GM23338 (cell line): Measurements from ENCODE around the gene GNB1. TPM values are rescaled to one million over a fixed set of nuclear protein-coding genes. Genes with fewer than 3 reads are reported as not detected.

Experiments used
- ATAC-seq: fragments of 200-7000 bp; cut with Tn5 transposase; 3 replicates; pipeline ENCODE4 v1.9.1; 2020
- DNase-seq: peaks from one replicate; pipeline ENCODE4 v3.0.0-alpha.2; 2015; ENCODE audit warnings: low spot score
- H2AFZ ChIP-seq: fragments of 200-600 bp; sonication (generic); 2 replicates; pipeline ENCODE4 v1.8.0; 2016; ENCODE audit warnings: antibody characterized with exemption, mild to moderate bottlenecking, moderate library complexity
- H3F3A ChIP-seq: fragments of 200-600 bp; sonication (generic); replicated peaks from 2 replicates; pipeline ENCODE4 v1.8.0; 2017; ENCODE audit warnings: antibody characterized with exemption, mixed run types, low read depth
- H3K27ac ChIP-seq: fragments of 200-600 bp; sonication (generic); 2 replicates; pipeline ENCODE4 v1.6.1; 2016; ENCODE audit warnings: low read depth
- H3K27me3 ChIP-seq: fragments of 200-600 bp; sonication (generic); 2 replicates; pipeline ENCODE4 v1.8.0; 2016; ENCODE audit warnings: mild to moderate bottlenecking, mixed run types, moderate library complexity; ENCODE audit not compliant: insufficient read depth
- H3K36me3 ChIP-seq: fragments of 200-600 bp; sonication (generic); 2 replicates; pipeline ENCODE4 v1.8.0; 2016; ENCODE audit warnings: mild to moderate bottlenecking; ENCODE audit not compliant: insufficient read depth
- H3K4me1 ChIP-seq: fragments of 200-600 bp; sonication (generic); 2 replicates; pipeline ENCODE4 v1.8.0; 2016; ENCODE audit warnings: mild to moderate bottlenecking, moderate library complexity; ENCODE audit not compliant: insufficient read depth
- H3K4me2 ChIP-seq: fragments of 200-600 bp; sonication (generic); 2 replicates; pipeline ENCODE4 v1.7.1; 2017; ENCODE audit warnings: mixed run types
- H3K4me3 ChIP-seq: fragments of 200-600 bp; sonication (generic); 2 replicates; pipeline ENCODE4 v1.6.1; 2016; ENCODE audit warnings: mixed run types
- H3K79me2 ChIP-seq: fragments of 200-600 bp; sonication (generic); replicated peaks from 2 replicates; pipeline ENCODE4 v1.8.0; 2017; ENCODE audit warnings: mild to moderate bottlenecking; ENCODE audit not compliant: insufficient read depth
- H3K9me2 ChIP-seq: fragments of 200-600 bp; sonication (generic); 2 replicates; pipeline ENCODE4 v1.8.0; 2017; ENCODE audit not compliant: insufficient read depth
- H4K20me1 ChIP-seq: fragments of 200-600 bp; sonication (generic); replicated peaks from 2 replicates; pipeline ENCODE4 v1.8.0; 2017; ENCODE audit warnings: mild to moderate bottlenecking; ENCODE audit not compliant: insufficient read depth
- H3K27ac Mint-ChIP-seq: 2 replicates; pipeline ENCODE4 v1.8.0; 2020; ENCODE audit warnings: inconsistent platforms, mild to moderate bottlenecking, moderate library complexity, mixed read lengths
- H3K27me3 Mint-ChIP-seq: 3 replicates; pipeline ENCODE4 v1.8.0; 2022; ENCODE audit warnings: low read depth, mild to moderate bottlenecking, moderate library complexity, mixed read lengths, inconsistent platforms; ENCODE audit not compliant: insufficient read depth, poor library complexity
- H3K36me3 Mint-ChIP-seq: 3 replicates; pipeline ENCODE4 v1.8.0; 2021; ENCODE audit warnings: low read depth, mild to moderate bottlenecking, inconsistent platforms, moderate library complexity, mixed read lengths
- H3K4me1 Mint-ChIP-seq: 3 replicates; pipeline ENCODE4 v1.8.0; 2020; ENCODE audit warnings: mild to moderate bottlenecking, inconsistent platforms, mixed read lengths
- H3K4me3 Mint-ChIP-seq: 3 replicates; pipeline ENCODE4 v1.8.0; 2021; ENCODE audit warnings: moderate library complexity, mild to moderate bottlenecking, inconsistent platforms, mixed read lengths
- H3K9me3 Mint-ChIP-seq: 3 replicates; pipeline ENCODE4 v1.8.0; 2020; ENCODE audit warnings: moderate library complexity, mild to moderate bottlenecking, inconsistent platforms, mixed read lengths
- EZH2phosphoT487 ChIP-seq: fragments of 200-600 bp; sonication (generic); IDR thresholded peaks from one replicate; pipeline ENCODE4 v1.8.1; 2018; ENCODE audit warnings: antibody characterized with exemption; ENCODE audit not compliant: unreplicated experiment
- JUNB ChIP-seq: IDR thresholded peaks from one replicate; pipeline ENCODE4 v1.6.1; 2016; ENCODE audit warnings: antibody characterized with exemption; ENCODE audit not compliant: unreplicated experiment
- NANOG ChIP-seq: IDR thresholded peaks from 2 replicates; pipeline ENCODE4 v1.6.1; 2016; ENCODE audit warnings: antibody characterized with exemption, borderline replicate concordance
- ZNF331 ChIP-seq: fragments of 250-450 bp; sonication (Bioruptor Pico); IDR thresholded peaks from 2 replicates; pipeline ENCODE4 v1.5.0; 2020; ENCODE audit warnings: low read depth, mild to moderate bottlenecking, moderate library complexity
- ZNF462 ChIP-seq: fragments of 250-450 bp; sonication (Bioruptor Pico); IDR thresholded peaks from 2 replicates; pipeline ENCODE4 v1.5.0; 2020; ENCODE audit warnings: mild to moderate bottlenecking, moderate library complexity
- polyA plus RNA-seq: library from polyadenylated mRNA; unstranded; fragments of >200 nt; fragmentation: Nextera tagmentation; extraction: Ambion mirVana; gene quantifications from 2 replicates; pipeline ENCODE4 v1.2.1, GENCODE V29; 2016
- total RNA-seq: library from RNA; depleted of rRNA; stranded (reverse); fragments of >200 nt; shearing (Covaris generic); gene quantifications from 2 replicates; pipeline ENCODE4 v1.2.3, GENCODE V29; 2014

Gene GNB1
- total and polyA plus RNA-seq, 2 experiments from 2014 or later = 65.4 to 138 TPM

- TF ChIP-seq ZNF462 (no peak), NANOG (no peak), JUNB (no peak), ZNF331 (no peak), EZH2phosphoT487 (no peak)
Measured at GRCh38 chr1:1895060-1895418, 4.2 kb upstream of the GNB1 start (continued).

GRCh38 chr1:1894354-1895059 is 3.6 kb upstream of the GNB1 start:
- Mint-ChIP-seq H3K9me3 (no peaks in the 10 kb centered on the region; the same call in 2 of the 3 replicates), H3K27ac (no peak overlapping the region), H3K4me1 (peaks cover 34% of the 10 kb centered on the region), H3K36me3 (no peaks in the 10 kb centered on the region; the same call in 2 of the 3 replicates), H3K4me3 (peak overlapping the region; percentile 4; the same call in 1 of the 3 replicates), H3K27me3 (peaks cover 17% of the 10 kb centered on the region)
- Histone ChIP-seq H3K27ac (no peak overlapping the region), H3F3A (peaks cover 16% of the 10 kb centered on the region), H3K4me2 (peak overlapping the region; percentile 67), H3K79me2 (peaks cover 16% of the 10 kb centered on the region), H3K9me2 (no peaks in the 10 kb centered on the region), H3K4me3 (no peak overlapping the region), H3K4me1 (peaks cover 11% of the 10 kb centered on the region), H3K36me3 (no peaks in the 10 kb centered on the region), H4K20me1 (no peaks in the 10 kb centered on the region), H2AFZ (peak overlapping the region; percentile 52; the same call in 1 of the 2 replicates), H3K27me3 (no peaks in the 10 kb centered on the region)
- ATAC-seq (peak; percentile 4; the same call in 2 of the 3 replicates), DNase-seq (no peak)
- TF ChIP-seq ZNF331 = no peak
